GM12878 (cell line): ENCODE data around the gene SDCCAG8.

ENCODE experiments used
- CBX3 ChIP-seq: fragments of 200-600 bp; sonication (generic); IDR thresholded peaks from 2 replicates; pipeline ENCODE4 v1.6.1; 2016; ENCODE audit warnings: low read depth, borderline replicate concordance
- POLR2AphosphoS5 ChIP-seq: IDR thresholded peaks from 2 replicates; pipeline ENCODE4 v1.6.1; 2011; ENCODE audit warnings: mild to moderate bottlenecking, low read length, inconsistent platforms
- TAF1 ChIP-seq: IDR thresholded peaks from 2 replicates; pipeline ENCODE4 v1.6.1; 2011; ENCODE audit warnings: mild to moderate bottlenecking, low read depth, low read length, borderline replicate concordance
- ZSCAN29 ChIP-seq: fragments of 450-650 bp; IDR thresholded peaks from 2 replicates; pipeline ENCODE4 v1.6.1; 2017; ENCODE audit warnings: mild to moderate bottlenecking, moderate library complexity

GRCh38 chr1:243393096-243393495, 137.3 kb downstream of the SDCCAG8 start:
- TF ChIP-seq ZSCAN29 (no peak), CBX3 (no peak), TAF1 (no peak), POLR2AphosphoS5 (no peak)
